K562 (cell line): ENCODE results near the gene RBM15. TPM values are rescaled to one million over a fixed set of nuclear protein-coding genes. Genes with fewer than 3 reads are reported as not detected.

ENCODE experiments used
- GTF2A2 ChIP-seq: IDR thresholded peaks from 2 replicates; pipeline ENCODE4 v1.6.1; 2016; ENCODE audit warnings: mild to moderate bottlenecking, missing genetic modification characterization, missing compliant biosample characterization
- GTF3C2 ChIP-seq: IDR thresholded peaks from 3 replicates; pipeline ENCODE4 v1.6.1; 2011; ENCODE audit warnings: borderline replicate concordance, mild to moderate bottlenecking, moderate library complexity; ENCODE audit not compliant: insufficient read length; ENCODE audit errors: extremely low read depth
- HNRNPLL ChIP-seq: fragments of 200-400 bp; formaldehyde crosslinking; IDR thresholded peaks from 2 replicates; pipeline ENCODE4 v1.6.1; 2017; ENCODE audit warnings: low read length, low read depth, mild to moderate bottlenecking; ENCODE audit not compliant: poor library complexity, severe bottlenecking
- LCOR ChIP-seq: sonication (generic); formaldehyde crosslinking; IDR thresholded peaks from 2 replicates; pipeline ENCODE4 v1.8.0; 2022; ENCODE audit warnings: mild to moderate bottlenecking, missing genetic modification reagents
- MCM2 ChIP-seq: fragments of 450-650 bp; IDR thresholded peaks from 2 replicates; pipeline ENCODE4 v1.6.1; 2017; ENCODE audit warnings: low read depth, mild to moderate bottlenecking
- REST ChIP-seq, 2 experiments: fragments of 450-650 bp; formaldehyde crosslinking in 1 of 2; IDR thresholded peaks; 2 replicates each; pipeline versions ENCODE4 v1.4.0 to v1.6.1; 2014 to 2020; ENCODE audit warnings: mild to moderate bottlenecking in 2 of 2, borderline replicate concordance in 1 of 2, low read depth in 1 of 2
- SAP30 ChIP-seq: fragments of 200-600 bp; sonication (generic); IDR thresholded peaks from 2 replicates; pipeline ENCODE4 v1.6.1; 2012; ENCODE audit warnings: borderline replicate concordance, low read depth, mild to moderate bottlenecking, moderate library complexity, low read length, control low read depth, inconsistent platforms; ENCODE audit not compliant: insufficient read depth, poor library complexity, severe bottlenecking
- THAP7 ChIP-seq: fragments of 250-450 bp; sonication (Bioruptor Pico); IDR thresholded peaks from 2 replicates; pipeline ENCODE4 v1.5.0; 2021
- WHSC1 ChIP-seq: IDR thresholded peaks from one replicate; pipeline ENCODE4 v1.6.1; 2012; ENCODE audit warnings: low read length, control low read depth, inconsistent platforms
- ZNF41 ChIP-seq: fragments of 250-450 bp; sonication (Bioruptor Pico); conservative IDR thresholded peaks from 2 replicates; pipeline ENCODE4 v1.4.0; 2020; ENCODE audit warnings: mild to moderate bottlenecking
- ZNF512 ChIP-seq: IDR thresholded peaks from 2 replicates; pipeline ENCODE4 v1.6.1; 2016; ENCODE audit warnings: missing genetic modification characterization, missing compliant biosample characterization
- polyA plus RNA-seq, 8 experiments: library from polyadenylated mRNA; depleted of rRNA in 4 of 8; stranded (reverse) in 5 of 8; unstranded in 3 of 8; fragments of >200 nt; fragmentation: Nextera tagmentation in 2 of 8; fragmentation: Illumina TruSeq in 1 of 8; extraction: Ambion mirVana in 2 of 8; extraction: Trizol in 1 of 8; gene quantifications; 2 replicates each; pipeline versions ENCODE4 v1.2.1 to v1.2.3, GENCODE V29; 2011 to 2014; ENCODE audit warnings: inconsistent platforms in 1 of 8, missing spikeins in 1 of 8
- total RNA-seq, 7 experiments: library from RNA; depleted of rRNA in 6 of 7; stranded (reverse); fragments of >200 nt in 6 of 7; fragmentation: Illumina TruSeq in 2 of 7; extraction: Trizol in 2 of 7; gene quantifications; 2 replicates each; pipeline versions ENCODE4 v1.2.1 to v1.2.3, GENCODE V29; 2011 to 2021; ENCODE audit warnings: low replicate concordance in 1 of 7

RBM15 gene
- total and polyA plus RNA-seq, 9 of the 15 experiments (the other 6 are each of a cell fraction or from before 2014, with no cell fraction given), result 2.4 to 63.4 (median 28.2) TPM

GRCh38 chr1:110312188-110313121 lies 26.7 kb upstream of the RBM15 start (continued):
- peak; percentile 92 for TF ChIP-seq REST (IDR thresholded peaks at IDR 0.05; ENCODE audit: borderline replicate concordance)
- no peak for TF ChIP-seq REST (CRISPR knock-in tag; IDR thresholded peaks at IDR 0.05; ENCODE audit: low read depth)
- no peak for TF ChIP-seq LCOR (CRISPR knock-in tag)
- no peak for TF ChIP-seq WHSC1
- no peak for TF ChIP-seq GTF2A2 (tag)
- no peak for TF ChIP-seq GTF3C2
- TF ChIP-seq MCM2, result no peak
- TF ChIP-seq ZNF512, result no peak
- no peak for TF ChIP-seq THAP7 (CRISPR knock-in tag)
- no peak for TF ChIP-seq HNRNPLL
- TF ChIP-seq SAP30, result no peak
- TF ChIP-seq ZNF41 (CRISPR knock-in tag), result no peak
